ENCODE measurements around the gene FETUB. TPM values are rescaled to one million over a fixed set of nuclear protein-coding genes. Genes with fewer than 3 reads are reported as not detected.

FETUB gene
- total RNA-seq, 6 experiments from 2014 or later, result 4.4 to 195 (median 47.9) TPM

DNA sequence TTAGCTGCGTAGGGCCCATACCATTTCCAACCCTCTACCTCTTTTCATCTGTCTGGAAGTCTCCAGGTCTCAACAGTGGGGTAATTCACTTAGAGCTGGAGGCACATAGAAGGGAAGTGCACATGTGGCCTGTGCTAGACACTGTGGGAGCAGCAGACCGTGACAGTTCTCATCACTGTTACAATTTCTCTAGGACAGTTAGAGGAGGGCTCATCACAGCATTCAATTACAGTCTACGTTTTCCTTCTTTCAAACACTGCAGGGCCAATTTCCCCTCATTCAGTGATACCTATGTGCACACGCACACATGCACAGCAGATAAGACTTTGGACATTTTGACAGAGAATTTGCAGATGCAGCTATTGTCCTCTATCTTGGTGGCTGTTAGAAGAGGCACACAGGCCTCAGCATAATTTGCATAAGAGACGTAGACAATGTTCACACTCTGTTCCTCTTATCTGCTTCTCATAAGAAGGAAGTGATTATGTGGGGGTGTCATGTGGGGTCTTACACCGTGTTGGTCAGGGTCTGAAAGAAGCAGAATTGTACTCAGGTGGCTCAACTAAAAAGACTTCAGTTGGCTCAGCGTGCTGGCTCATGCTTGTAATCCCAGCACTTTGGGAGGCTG is 13.0 kb downstream of the FETUB start:
- Histone ChIP-seq H3K36me3 (peaks cover 0 to 39% (median 0%) of the 10 kb centered on the region in 4 donors), H3K9me3 (no peaks in the 10 kb centered on the region), H3K4me3 (no peak overlapping the region), H3K27ac (no peak overlapping the region), H3K27me3 (no peaks in the 10 kb centered on the region), H3K4me1 (no peaks in the 10 kb centered on the region)
- TF ChIP-seq POLR2A (IDR thresholded peaks at IDR 0.05), result no peak
- TF ChIP-seq, protein P1, sequence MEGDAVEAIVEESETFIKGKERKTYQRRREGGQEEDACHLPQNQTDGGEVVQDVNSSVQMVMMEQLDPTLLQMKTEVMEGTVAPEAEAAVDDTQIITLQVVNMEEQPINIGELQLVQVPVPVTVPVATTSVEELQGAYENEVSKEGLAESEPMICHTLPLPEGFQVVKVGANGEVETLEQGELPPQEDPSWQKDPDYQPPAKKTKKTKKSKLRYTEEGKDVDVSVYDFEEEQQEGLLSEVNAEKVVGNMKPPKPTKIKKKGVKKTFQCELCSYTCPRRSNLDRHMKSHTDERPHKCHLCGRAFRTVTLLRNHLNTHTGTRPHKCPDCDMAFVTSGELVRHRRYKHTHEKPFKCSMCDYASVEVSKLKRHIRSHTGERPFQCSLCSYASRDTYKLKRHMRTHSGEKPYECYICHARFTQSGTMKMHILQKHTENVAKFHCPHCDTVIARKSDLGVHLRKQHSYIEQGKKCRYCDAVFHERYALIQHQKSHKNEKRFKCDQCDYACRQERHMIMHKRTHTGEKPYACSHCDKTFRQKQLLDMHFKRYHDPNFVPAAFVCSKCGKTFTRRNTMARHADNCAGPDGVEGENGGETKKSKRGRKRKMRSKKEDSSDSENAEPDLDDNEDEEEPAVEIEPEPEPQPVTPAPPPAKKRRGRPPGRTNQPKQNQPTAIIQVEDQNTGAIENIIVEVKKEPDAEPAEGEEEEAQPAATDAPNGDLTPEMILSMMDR (IDR thresholded peaks at IDR 0.05), result no peak
- ATAC-seq (peak in 1 of 4 donors; percentile 6), DNase-seq (no peak)
- 80% methylated on average over 7 of the region's 7 CpGs for WGBS (ENCODE audit: insufficient coverage, low coverage, low lambda C conversion rate, missing lambda C conversion rate)
- intact Hi-C loops (cut with DNase I), result no loop called here

DNA sequence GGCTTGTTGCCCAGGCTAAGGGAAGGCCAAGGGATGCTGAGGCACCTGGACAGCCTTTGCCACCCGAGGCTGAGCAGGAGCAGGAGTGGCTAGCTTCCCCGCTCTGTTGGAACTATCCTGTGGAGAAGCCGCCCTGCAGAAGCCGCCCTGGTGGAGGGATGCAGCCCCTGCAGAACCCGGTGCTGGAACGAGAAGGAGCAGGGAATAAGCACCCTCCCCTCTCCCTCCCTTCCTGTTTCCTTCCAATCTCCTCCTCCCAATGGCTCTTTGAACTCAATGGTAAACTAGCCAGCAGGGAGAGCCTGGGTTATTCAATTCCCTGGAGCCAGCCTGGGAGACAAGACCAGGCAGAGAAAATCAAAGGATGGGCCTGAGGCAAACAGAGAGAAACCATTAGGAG is 13.8 kb downstream of the FETUB start:
- intact Hi-C loops (cut with DNase I), result no loop called here
- no peaks in the 10 kb centered on the region for H3K4me1 ChIP-seq
- peak; percentile 66 to 74 (median 68) for ATAC-seq
- no peaks in the 10 kb centered on the region for H3K9me3 ChIP-seq
- no peak for TF ChIP-seq POLR2A (IDR thresholded peaks at IDR 0.05)
- TF ChIP-seq, protein P1 (IDR thresholded peaks at IDR 0.05), result peak in 1 of 4 donors; percentile 8
- peaks cover 0 to 37% (median 0%) of the 10 kb centered on the region in 4 donors for H3K36me3 ChIP-seq
- WGBS (ENCODE audit: insufficient coverage, low coverage, low lambda C conversion rate, missing lambda C conversion rate), result no CpG with 5 or more reads among the region's 6 CpGs
- H3K27ac ChIP-seq, result no peak overlapping the region
- peak in 1 of 3 donors; percentile 55 for DNase-seq
- no peaks in the 10 kb centered on the region for H3K27me3 ChIP-seq
- H3K4me3 ChIP-seq, result no peak overlapping the region

DNA sequence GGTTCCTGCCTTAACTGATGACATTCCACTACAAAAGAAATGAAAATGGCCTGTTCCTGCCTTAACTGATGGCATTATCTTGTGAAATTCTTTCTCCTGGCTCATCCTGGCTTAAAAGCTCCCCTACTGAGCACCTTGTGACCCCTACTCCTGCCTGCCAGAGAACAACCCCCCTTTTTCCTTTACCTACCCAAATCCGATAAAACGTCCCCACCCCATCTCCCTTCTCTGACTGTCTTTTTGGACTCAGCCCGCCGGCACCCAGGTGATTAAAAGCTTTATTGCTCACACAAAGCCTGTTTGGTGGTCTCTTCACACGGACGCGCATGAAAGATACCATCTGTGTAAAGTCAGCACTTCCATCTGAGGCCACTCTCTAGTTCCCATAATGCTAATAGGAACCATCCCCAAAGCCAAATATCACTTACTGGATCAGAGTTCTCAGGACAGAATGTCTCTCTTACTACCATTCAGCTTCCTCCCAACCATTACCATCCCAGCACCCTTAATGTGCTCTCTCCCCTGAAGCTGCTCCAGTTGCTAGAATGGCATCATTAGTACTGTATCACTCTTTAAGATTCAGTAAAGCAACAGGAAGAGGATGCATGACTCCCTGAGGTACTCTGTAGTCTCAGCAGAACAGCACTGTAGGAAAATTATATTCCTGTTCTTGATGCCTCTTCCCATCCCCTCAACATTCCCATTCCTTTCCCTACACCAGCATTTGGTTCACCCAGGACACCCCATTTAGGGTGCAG is 23.3 kb downstream of the FETUB start:
- H3K9me3 ChIP-seq, result no peaks in the 10 kb centered on the region
- peaks cover 0 to 20% (median 8%) of the 10 kb centered on the region in 4 donors for H3K4me1 ChIP-seq
- H3K27me3 ChIP-seq, result no peaks in the 10 kb centered on the region
- TF ChIP-seq, protein P1 (IDR thresholded peaks at IDR 0.05), result no peak
- no peak for TF ChIP-seq POLR2A (IDR thresholded peaks at IDR 0.05)
- ATAC-seq, result no peak
- H3K27ac ChIP-seq, result no peak overlapping the region
- no peaks in the 10 kb centered on the region for H3K36me3 ChIP-seq
- no peak overlapping the region for H3K4me3 ChIP-seq
- 67% methylated on average over 7 of the region's 7 CpGs for WGBS (ENCODE audit: insufficient coverage, low coverage, low lambda C conversion rate, missing lambda C conversion rate)
- DNase-seq, result no peak
- intact Hi-C loops (cut with DNase I), result no loop called here

DNA sequence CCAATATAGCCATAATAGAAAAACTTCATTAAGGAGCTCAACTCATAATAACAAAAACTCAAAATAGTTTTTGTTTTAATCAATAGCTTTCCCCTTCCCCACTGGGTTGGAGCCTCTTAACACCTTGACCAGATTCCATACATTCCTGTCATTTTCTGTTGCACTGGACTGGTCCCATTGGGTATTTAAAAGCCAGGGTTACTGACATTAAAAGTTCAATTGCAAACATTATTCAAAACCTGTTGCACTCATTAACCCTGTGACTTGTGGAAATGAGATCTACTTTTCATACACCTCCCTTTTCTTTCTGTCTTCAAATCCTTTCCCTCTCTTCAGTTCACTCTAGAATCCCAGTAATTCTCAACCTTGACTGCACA is 23.9 kb downstream of the FETUB start:
- no peaks in the 10 kb centered on the region for H3K27me3 ChIP-seq
- intact Hi-C loops (cut with DNase I), result no loop called here
- H3K9me3 ChIP-seq, result no peaks in the 10 kb centered on the region
- TF ChIP-seq, protein P1 (IDR thresholded peaks at IDR 0.05), result no peak
- TF ChIP-seq POLR2A (IDR thresholded peaks at IDR 0.05), result no peak
- H3K27ac ChIP-seq, result no peak overlapping the region
- no peak overlapping the region for H3K4me3 ChIP-seq
- ATAC-seq, result no peak
- peaks cover 0 to 25% (median 8%) of the 10 kb centered on the region in 4 donors for H3K4me1 ChIP-seq
- peaks cover 0 to 4% (median 0%) of the 10 kb centered on the region in 4 donors for H3K36me3 ChIP-seq
- no peak for DNase-seq
